HG03439 (cell line): ENCODE measurements around the gene CCDC33.

Experiments used
- ATAC-seq: cut with Tn5 transposase; IDR thresholded peaks from one replicate; pipeline ENCODE4 v1.9.1; 2021; ENCODE audit warnings: mild to moderate bottlenecking, moderate library complexity; ENCODE audit not compliant: unreplicated experiment

Gene CCDC33

DNA sequence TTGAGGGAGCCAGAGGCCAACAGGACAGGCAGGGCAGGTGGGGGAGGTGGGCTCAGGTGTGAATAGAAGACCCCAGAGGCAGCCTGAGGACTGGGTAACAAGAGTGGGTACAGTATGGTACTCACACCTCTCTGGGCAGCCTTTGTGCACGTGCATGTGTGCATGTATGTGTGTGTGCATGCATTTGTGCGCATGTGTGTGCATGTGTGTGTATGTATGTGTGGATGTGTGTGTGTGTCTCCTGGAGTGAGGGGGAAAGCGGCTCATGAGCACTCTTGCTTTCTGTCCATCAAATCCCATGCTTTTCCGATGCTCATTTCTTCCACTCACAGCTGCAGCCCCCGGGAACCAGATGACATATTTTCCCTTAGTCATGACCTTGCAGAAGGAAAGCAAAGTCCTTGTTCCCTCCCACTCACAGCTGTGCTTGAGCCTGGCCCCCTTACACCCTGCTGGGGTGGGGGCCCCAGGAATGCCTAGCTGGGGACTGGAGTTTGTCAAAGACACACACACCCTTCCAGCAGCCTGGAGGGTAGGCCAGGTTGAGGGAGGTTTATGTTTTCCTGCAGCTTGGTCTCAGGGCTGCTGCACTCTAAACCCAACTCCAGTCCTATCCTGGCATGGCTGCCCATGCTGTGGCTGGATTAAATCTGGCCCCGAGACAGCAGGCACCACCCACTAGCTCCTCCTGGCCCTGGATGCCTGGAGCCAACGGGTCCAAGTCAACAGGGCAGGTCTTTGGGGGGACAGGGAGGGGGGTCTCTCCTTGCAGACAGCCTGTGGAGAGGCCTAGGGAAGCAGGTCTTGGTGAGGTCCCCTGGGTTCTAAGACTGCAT lies 22.5 kb downstream of the CCDC33 start:
- ATAC-seq, result no peak

DNA sequence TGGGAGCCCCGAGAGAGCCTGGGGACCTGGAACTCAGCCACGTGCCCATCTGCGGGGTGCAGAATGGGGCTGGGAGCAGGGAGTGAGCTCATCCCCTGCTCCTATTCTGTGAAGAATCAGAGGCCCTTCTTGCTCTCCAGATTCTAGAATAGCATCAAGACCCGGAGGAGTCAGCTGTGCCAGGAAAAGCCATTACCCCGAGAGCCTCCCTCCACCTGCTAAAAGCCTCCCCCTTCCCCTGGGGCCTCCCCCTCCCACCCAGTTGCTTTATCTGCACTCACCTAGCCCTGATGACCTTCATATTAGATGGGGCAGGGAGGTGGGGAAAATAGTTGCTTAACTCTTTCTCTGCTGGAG lies 23.1 kb downstream of the CCDC33 start:
- no peak for ATAC-seq

DNA sequence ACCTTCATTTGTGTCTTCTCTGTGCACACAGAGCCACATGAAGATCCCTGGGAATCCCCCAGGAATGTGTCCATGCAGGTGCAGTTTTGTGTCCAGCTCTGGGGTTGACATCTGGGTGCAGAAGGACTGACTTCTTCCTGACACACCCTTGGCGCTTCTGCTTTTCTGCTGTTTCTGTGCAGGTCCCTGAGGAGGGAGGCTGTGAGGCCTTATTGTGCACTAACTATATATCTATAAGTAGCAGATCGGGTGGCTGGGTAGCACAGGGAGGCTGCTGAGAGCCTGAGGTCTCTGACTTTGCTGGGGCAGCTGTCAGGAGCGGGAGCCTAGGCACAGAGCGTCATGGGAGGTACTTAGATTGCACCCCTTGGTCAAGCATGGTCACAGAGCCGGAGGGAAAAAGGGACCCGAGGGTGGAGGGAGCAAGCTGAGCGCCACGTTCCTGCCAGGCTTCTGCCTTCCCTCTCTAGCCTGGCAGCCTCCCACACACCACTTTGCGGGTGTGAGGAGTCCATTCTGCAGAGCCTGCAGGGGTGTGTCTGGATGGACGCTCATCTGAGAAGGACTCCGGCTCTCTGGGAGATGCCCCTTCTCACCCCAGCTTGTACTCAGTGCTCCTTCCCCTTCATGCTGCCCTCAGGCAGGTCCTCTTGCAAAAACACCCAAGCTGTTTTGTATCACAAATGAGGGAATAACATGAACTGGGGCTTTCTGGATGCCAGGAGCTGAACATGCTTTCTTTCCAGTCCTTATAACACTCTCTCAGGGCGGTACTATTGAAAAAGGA lies 23.9 kb downstream of the CCDC33 start:
- ATAC-seq, result no peak

DNA sequence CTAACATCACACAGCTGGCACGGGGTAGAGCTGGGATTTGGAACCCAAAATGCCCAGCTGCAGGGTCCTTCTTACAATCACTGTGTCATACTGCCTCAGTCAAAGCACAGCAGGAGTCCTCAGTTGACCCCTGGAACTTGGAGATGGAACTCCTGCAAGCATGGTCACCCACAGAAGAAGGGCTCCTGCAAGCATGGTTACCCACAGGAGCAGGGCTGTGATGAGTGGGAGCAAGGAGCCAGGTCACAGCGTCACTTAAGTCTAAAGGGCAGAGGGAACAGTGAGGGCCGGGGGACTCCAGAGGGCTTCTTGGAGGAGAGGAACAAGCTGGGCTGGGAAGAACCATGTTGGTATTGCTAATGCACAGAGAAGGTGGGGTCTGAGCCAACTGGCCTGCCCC lies 24.9 kb downstream of the CCDC33 start:
- ATAC-seq, result no peak

DNA sequence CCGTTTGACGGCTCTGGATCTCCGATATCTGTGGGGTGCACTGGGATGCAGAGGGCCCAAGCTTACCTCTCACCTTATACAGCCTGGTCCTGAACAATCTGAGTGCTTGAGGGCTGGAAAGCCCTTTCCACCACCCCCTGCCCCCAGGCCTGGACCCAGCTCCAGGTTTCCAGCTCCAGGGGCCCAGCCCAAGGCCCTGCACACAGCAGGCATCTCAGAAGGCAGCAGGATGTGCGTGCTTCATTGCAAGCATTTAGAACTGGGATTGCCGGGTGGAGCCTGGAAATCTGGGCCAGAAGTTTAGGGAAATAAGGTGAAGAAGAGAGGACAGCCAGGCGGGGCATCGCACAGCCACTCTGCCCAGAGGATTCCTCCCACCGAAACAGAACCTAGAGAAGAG lies 25.6 kb downstream of the CCDC33 start:
- ATAC-seq, result no peak

DNA sequence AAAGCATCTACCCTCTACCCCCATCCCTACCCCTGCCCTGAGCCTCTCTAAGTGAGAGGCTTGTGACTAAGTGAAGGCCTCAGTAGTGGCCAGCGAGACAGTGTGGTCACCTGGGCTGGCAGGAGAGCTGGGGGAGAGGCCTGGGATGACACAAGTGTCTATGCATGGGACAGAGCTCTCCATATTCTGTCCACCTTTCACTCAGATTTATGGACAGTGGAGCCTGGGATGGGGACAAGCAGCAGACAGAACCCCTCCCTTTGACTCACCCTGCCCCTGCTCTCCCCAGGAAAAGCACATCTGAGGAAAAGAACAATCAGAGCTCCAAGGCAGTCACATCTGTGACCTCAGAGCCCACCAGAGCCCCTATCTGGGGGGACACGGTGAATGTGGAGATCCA lies 26.0 kb downstream of the CCDC33 start:
- no peak for ATAC-seq

DNA sequence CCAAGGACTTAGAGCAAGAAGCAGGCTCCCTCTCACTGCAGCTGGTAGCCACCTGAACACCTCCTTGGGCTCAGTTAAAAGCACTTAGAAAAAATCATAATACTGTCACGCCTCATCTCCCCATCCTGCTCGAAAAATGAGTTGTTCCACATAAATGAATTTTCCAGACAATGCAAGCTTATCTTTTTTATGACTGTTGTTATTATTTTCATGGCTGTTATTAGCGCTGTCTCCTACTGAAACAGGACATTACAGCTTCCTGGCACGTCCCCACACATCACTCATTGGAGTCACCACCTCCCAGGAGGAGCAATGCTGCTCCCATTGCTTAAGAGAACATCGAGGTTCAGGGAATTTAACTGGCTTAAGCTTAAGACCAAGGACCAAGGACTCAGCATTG lies 26.5 kb downstream of the CCDC33 start:
- ATAC-seq, result no peak

DNA sequence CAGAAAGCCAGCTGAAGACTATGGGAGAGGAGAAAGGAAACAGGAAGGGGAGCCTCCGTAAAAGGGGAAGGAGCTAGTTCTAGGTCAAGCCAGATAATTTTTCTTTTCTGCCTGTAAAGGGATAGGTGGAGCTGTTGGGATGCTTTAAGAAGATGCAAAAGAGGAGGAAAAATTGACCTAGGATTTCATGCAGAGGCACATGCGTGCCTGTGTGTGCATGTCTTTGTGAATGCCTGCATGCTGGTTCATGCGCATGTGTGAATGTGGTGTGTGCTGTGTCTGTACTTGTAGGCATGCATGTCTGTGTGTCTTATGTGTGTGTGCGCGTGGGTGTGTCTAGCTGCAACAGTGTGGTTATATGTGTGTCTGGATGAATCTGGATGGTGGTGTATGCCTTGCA lies 27.3 kb downstream of the CCDC33 start:
- no peak for ATAC-seq

DNA sequence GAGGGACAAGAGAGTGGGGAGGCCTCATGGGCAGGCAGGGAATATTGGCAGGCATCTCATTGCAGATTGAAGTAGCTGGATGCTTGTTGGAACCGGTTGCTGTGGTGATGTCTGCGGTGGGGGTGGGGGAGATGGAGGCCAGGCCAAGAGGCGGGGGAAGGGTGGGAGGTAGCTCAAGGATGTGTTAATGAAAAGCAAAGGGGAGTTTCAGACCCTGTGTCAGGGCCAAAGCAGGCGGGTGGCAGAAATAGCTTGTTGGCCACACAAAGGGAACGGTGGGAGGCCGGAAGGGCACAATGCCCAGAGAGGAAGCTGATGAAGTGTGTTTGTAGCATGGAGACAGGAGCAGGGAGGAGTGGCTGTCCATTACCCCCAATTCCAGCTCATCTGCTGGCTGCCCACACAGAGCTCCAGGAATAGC lies 28.0 kb downstream of the CCDC33 start:
- no peak for ATAC-seq

DNA sequence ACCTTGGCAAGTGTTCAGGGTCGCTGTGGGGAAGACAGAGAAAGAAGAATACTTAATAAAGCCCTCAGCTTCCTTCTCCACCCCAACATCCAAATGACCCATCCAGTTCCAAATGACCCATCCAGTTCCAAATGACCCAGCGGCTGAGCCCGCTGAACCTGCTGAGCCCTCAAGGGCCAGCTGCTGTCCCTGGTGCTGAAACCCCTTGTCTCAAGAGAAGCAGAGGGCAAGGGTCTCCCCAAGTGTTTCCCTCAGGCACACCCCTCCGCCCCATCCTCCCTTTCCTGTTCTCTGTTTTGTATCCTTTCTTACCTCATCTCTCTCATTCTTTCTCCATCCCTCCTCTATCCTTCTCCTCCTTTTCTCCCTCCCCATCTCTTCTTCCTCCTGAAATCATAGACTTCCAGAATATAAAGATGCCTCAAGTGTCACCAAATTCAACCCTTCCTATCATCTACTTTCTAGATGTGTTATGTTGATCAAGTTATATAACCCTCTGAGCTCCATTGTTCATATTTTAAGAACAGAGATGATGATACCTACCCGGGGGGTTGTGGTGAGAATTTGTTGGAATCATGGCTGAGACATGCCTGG lies 29.0 kb downstream of the CCDC33 start:
- no peak for ATAC-seq

DNA sequence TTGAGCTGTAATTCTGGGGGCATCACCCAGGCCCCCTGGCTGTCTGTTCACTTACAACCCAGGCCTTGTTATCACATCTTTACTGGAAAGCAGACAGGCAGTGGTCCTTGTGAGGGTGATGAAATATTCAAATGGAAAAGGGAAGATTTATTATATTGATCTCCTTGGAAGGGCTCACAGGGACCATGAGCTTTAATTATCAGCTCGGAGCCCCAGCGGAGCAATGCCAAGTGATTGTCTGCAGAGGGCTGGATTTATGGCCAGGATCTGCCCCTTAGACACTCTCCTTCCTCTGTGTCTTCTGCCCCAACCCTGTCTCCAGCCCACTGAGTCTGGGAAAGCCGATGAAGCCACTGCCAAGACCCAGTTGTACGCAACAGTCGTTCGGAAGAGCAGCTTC lies 31.9 kb downstream of the CCDC33 start:
- no peak for ATAC-seq

DNA sequence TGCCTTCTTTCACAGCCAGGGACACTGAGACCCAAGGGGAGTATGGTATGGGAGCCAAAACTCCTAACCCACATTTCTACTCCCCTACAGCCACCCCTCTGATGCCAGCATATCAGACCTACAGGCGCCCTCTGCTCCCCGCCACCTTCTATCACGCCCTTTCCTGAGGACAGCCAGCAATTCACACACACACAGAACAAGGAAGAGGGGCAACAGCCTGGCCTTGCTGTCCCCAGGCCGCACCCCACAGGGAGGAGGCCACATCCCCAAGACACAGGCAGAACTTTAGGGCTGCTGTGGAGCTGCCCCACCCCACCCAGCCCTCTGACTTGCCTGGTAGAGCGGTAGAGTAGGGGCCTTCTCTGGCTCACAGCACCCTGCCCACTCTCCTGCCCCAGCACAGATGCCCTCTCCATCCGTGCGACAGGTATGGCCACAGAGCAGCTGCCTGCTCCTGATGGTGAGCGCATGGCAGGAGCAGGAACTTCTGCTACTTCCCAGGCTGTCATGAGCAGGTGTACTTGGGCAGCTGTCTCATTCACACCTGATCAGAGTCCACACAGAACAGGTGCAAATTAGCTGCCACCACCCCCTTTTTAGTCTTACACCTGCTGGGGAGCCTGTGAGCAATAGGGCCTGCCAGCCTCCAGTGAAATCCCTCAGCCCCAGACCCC lies 33.4 kb downstream of the CCDC33 start:
- no peak for ATAC-seq

DNA sequence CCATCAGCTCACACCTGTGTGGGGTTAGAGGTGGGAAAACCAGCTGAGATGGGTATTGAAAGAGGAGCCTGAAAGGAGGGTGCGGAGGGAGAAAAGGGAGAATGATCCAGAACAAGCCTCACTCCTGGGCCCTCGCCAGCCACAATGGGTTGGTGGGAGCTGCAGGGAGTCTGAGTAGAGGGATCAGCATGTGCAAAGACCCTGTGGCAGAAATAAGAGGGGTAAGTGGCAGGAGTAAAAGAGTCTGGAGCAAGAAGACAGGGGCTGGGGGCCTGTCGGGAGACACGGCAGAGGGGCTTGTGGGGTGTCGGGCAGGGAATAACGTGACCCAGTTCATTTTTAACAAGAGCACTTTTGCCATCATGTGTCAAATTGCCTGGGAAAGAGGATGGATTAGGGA lies 34.0 kb downstream of the CCDC33 start:
- no peak for ATAC-seq

DNA sequence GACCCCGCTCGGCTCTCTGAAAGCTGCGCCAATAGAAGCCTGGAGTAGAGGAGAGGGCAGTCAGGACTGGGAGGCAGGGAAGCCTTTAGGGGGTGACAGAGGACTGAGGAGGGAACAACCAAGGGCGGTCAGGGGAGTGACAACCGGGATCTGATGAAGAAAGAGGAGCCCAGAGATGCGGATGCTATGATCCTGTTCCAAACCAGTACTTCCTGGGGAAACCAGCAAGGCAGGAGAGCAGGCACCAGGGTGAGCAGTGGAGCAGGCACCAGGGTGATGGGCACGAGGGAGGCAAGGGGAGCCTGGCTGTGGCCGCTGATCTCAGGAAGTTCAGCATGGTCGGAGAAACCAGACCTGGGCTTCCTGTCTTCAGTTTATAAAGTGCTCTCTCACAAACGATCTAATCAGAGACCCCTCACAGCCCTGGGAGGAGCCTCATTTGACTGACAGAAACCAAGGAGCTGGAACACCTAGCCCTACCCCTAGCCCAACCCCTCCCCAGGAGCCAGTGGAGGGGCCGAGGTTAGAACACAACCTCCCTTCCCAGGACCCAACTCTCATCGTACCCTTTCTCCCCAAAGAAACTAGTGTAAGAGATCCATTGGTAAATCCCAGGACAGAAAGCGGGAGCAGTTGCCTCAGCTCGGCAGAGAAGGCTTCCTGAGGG lies 34.9 kb downstream of the CCDC33 start:
- ATAC-seq, result no peak

DNA sequence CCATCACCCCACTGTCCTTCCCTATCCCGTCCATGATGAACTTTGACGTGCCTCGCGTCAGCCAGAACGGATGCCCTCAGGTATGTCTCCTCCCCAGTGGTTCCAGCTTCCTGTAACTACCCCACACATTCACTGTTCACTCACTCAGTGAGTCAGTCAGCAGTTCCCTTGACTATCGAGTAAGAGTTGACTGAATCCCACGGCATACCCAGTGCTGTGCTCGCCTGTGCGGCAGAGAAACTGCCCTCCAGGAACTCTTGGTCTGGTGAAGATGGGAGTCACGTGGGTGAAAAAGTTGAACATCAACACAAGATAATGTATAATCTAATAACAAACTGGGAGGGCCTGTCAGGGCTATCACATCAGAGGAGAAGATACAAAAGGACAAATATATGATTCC lies 36.7 kb downstream of the CCDC33 start:
- ATAC-seq, result no peak

DNA sequence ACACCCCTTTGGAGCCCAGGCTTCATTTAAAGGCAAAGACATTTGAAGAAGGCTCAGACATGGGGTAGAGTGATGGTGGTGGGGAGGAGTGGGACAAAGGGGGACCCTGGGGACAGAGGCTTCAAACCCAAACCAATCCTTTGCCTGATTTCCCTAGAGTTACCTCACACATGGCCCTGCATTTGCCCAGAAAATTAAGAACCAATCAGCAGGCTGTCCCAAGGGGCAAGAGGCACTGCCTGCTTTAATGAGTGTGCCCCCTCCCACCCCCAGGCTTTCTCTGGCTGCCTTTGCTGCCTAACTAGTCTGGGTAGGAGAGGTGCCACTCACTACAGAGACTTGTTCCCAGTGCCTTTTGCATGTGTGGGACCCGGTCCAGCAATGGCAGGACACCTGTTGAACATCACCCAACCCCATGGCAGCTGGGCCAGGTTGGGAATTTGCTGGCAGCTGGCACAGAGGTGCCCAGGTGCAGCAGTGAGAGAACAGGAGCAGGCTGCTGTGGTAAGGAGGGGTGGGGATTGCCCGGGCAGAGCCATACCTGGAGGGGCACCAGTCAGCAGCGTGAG lies 38.4 kb downstream of the CCDC33 start:
- ATAC-seq, result no peak

DNA sequence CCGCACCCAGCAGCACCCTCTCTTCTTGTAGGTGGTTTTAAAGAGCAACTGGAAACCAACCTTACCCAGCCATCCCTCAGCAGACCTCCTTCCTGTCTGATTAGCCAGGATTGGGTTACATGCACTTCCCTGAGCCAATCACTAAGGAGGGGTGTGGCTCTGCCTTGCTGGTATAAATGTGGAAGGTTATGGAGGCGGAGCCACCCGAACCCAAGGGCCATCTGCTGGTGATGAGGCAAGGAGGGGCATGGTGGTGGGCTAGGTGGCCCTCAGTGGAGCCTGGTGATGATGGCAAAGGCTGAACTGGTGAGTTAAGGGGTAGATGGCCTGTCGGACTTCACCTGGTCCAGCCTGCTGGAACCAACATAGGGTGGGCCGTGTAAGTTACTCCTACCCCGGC lies 39.8 kb downstream of the CCDC33 start:
- no peak for ATAC-seq

DNA sequence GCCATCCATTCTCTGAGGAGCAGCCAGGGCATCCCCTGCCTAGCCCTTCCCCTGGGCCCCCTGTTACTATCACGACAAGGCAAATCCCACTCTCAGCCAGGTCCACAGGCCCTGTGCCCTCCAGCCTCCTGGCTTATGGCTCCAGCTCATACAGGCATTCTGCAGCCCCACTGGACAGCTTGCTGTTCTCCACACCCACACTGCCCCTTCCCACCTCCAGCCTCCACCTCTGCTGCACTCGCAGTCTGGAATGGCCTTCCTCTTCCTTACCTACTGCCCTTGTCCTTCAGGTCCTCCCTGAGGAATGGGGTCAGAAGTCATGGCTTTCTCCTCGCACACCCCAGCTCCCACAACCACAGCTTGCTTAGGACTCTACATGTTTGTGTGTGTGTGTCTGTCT lies 40.4 kb downstream of the CCDC33 start:
- ATAC-seq, result no peak

DNA sequence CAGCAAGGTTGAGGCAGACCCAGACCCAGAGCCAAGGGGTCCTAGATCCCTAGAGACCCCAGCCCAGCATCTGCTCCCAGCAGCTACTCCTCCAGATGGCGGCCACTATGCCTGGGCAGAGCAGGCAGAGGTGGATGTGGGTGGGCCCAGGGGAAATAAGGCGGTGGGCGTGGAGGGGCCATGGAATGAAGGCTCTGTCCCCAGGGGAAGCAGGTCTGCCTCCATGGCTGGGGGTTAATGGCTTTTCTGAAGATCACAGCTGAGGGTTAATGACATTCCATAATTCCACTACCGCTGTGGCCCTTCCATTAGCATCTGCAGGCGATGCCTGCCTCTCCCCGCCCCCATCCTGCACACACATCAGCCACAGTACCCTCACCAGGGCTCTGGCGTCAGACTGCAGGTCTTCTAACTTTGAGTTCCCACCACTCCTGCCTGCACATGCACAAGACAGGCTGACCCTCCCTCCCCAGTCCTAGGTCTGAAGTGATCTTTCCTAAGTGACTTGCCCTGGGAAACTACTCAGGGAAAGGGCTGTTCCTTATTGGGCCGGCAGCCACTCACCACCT lies 41.2 kb downstream of the CCDC33 start:
- no peak for ATAC-seq

DNA sequence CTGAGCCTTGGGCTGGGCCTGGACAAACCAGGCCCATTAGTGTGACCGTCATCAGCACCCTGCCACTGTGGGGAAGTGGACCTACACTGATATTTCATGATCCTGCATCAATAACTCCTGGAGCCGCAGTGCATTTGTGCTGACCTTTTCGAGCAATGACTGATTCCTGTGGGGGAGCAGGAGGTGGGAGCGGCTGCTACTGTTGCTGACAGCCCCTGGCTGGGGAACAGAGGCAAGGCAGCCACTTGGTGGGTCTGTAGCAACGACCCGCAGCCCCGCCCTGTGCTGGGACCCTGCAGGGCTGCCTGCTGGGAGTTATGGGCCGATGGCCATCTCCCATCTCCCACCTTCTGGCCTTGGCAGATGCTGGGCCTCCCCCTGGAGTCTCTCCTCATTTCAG lies 42.1 kb downstream of the CCDC33 start:
- no peak for ATAC-seq
